Measurements from ENCODE around the gene CFAP97D1.
A peak's percentile ranks its signal among the peaks of the same experiment; 100 is the strongest.

The CFAP97D1 gene

GRCh38 chr17:43827596-43827995, 47.4 kb downstream of the CFAP97D1 start:
- TF ChIP-seq CTCF (IDR thresholded peaks at IDR 0.05; ENCODE audit: control insufficient read depth, extremely low read depth, insufficient read depth), result no peak
- H3K4me3 ChIP-seq (ENCODE audit: low read depth, low read length), result no peak overlapping the region
- no peak for DNase-seq (ENCODE audit: low read depth)

- no peak overlapping the region for H3K4me3 ChIP-seq (ENCODE audit: low read depth, low read length)
- no peak for TF ChIP-seq CTCF (IDR thresholded peaks at IDR 0.05; ENCODE audit: control insufficient read depth, extremely low read depth, insufficient read depth)
These were observed 49.5 kb downstream of the CFAP97D1 start for GRCh38 chr17:43829738-43830137.

GRCh38 chr17:43830510-43831140, 50.4 kb downstream of the CFAP97D1 start:
- no peak overlapping the region for H3K4me3 ChIP-seq (ENCODE audit: low read depth, low read length)
- TF ChIP-seq CTCF (IDR thresholded peaks at IDR 0.05; ENCODE audit: control insufficient read depth, extremely low read depth, insufficient read depth), result no peak
- no peak for DNase-seq (ENCODE audit: low read depth)

More at GRCh38 chr17:43829738-43830137, 49.5 kb downstream of the CFAP97D1 start:
- no peak for DNase-seq (ENCODE audit: low read depth)

- DNase-seq (ENCODE audit: low read depth), result no peak
- peak overlapping the region; percentile 73 for H3K4me3 ChIP-seq (ENCODE audit: low read depth, low read length)
These were observed 51.4 kb downstream of the CFAP97D1 start for GRCh38 chr17:43831633-43832032.

GRCh38 chr17:43832168-43832975, 52.1 kb downstream of the CFAP97D1 start:
- peak overlapping the region; percentile 73 for H3K4me3 ChIP-seq (ENCODE audit: low read depth, low read length)
- no peak for DNase-seq (ENCODE audit: low read depth)
- no peak for TF ChIP-seq CTCF (IDR thresholded peaks at IDR 0.05; ENCODE audit: control insufficient read depth, extremely low read depth, insufficient read depth)

More at GRCh38 chr17:43831633-43832032, 51.4 kb downstream of the CFAP97D1 start:
- TF ChIP-seq CTCF (IDR thresholded peaks at IDR 0.05; ENCODE audit: control insufficient read depth, extremely low read depth, insufficient read depth), result no peak

GRCh38 chr17:43832976-43833829, 53.0 kb downstream of the CFAP97D1 start, which contains the start of gene MPP3:
Gene MPP3 (minus strand): TSS chr17:43833146. CDS start chr17:43831906, 1,240 bp downstream.
- no peak for DNase-seq (ENCODE audit: low read depth)
- no peak for TF ChIP-seq CTCF (IDR thresholded peaks at IDR 0.05; ENCODE audit: control insufficient read depth, extremely low read depth, insufficient read depth)
- peak within 1 kb of the TSS; percentile 73 for H3K4me3 ChIP-seq (ENCODE audit: low read depth, low read length)

Data from LNCaP clone FGC (cell line).